Measurements from ENCODE around the gene EXOC3L2. TPM values are rescaled to one million over a fixed set of nuclear protein-coding genes. Genes with fewer than 3 reads are reported as not detected.
A peak's percentile ranks its signal among the peaks of the same experiment; 100 is the strongest.

Gene EXOC3L2
- total RNA-seq (2014; rRNA removed; shearing (Covaris generic)) = 2.2 and 5.4 TPM in 2 replicates

DNA sequence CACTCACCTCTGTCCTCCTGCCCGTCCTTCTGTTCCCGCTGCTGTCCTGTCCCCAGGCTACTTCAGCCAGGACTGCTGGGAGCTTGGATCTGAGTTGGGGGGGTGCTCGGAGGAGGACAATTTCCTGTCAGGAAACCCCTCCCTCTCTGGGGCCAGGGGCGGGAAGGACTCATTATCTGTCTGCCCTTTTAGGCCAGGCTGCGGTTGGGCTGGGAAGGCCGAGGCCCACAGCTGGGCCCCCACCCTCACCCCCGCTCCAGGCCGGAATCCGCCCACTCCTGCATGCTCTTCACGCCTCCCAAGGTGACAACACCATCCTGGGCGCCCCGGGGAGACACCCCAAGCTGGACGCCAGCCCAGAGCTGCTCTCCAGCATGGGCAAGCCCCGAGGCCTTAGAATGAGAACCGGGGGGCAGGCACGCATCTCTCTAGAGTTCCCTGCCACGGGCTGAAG, at the start of gene EXOC3L2:
EXOC3L2 (minus strand) TSS at position 74 of the 454 bp plus-strand sequence. CDS start 6,362 bp downstream, outside the sequence.
- peak; percentile 63 for DNase-seq
- Histone ChIP-seq H3K36me3 (replicated peaks; ENCODE audit: control insufficient read depth, insufficient read depth, low read length) (no peaks in the 10 kb centered on the region), H3K27me3 (ENCODE audit: control insufficient read depth, insufficient read depth, low read length) (peaks cover 6% of the 10 kb centered on the region), H3K4me3 (ENCODE audit: insufficient read depth, low read depth, low read length) (no peak within 1 kb of the TSS)

DNA sequence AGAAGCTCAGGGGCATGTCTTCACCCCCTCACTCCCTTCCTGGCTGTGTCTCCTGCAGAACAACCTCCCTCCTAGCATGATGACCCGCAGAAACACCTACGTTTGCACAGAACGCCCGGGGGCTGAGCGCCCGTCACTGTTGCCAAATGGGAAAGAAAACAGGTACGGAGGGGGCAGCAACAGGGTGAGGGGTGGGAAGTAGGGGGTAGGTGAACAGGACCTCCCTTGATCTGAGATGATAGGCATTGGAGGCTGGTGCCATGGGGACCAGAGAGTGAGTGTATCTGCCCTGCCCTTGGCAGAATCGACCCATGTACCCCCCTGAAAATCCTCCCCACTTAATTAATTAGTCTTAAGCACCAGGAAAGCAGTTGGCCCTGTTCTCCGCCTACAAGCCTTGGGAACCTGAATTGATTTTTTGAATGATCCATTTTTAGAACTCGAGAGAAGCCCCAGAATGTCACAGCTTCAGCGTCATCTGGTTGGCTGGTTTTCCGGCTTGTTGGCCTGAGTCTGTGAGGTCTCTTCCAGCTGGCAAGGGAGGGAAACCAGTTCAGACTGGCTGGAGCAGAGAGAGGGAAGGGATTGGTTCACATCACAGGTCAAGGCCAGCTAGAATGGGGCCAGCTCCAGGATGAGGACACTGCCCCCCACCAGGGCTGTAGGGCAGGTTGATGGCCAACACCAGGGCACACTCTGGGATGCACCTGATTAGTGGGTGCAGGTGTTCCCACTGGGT, 49.3 kb upstream of the EXOC3L2 start:
- Histone ChIP-seq H3K4me3 (ENCODE audit: insufficient read depth, low read depth, low read length) (no peak overlapping the region), H3K27me3 (ENCODE audit: control insufficient read depth, insufficient read depth, low read length) (no peaks in the 10 kb centered on the region), H3K36me3 (replicated peaks; ENCODE audit: control insufficient read depth, insufficient read depth, low read length) (peaks cover 5% of the 10 kb centered on the region)
- DNase-seq = no peak

DNA sequence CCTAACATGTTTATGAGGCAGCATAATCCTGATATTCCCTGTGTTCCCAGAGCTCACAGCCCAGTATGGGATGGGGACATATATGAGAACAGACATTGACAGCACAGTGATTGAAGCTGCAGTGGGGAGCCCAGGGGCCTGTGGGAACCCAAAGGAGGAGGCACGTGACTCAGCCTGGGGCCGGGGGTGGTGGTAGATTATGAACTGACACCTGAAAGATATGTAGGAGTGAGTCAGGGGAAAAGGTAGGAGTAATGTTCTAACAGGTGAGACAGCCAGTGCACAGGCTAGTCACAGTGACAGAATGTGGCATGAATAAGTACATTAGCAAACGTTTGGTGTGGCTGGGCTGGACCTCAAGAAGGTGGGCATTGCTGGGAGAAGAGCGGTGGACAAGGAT, 48.5 kb upstream of the EXOC3L2 start:
- peaks cover 3% of the 10 kb centered on the region for H3K36me3 ChIP-seq (replicated peaks; ENCODE audit: control insufficient read depth, insufficient read depth, low read length)
- no peak overlapping the region for H3K4me3 ChIP-seq (ENCODE audit: insufficient read depth, low read depth, low read length)
- H3K27me3 ChIP-seq (ENCODE audit: control insufficient read depth, insufficient read depth, low read length) = no peaks in the 10 kb centered on the region
- DNase-seq = no peak

DNA sequence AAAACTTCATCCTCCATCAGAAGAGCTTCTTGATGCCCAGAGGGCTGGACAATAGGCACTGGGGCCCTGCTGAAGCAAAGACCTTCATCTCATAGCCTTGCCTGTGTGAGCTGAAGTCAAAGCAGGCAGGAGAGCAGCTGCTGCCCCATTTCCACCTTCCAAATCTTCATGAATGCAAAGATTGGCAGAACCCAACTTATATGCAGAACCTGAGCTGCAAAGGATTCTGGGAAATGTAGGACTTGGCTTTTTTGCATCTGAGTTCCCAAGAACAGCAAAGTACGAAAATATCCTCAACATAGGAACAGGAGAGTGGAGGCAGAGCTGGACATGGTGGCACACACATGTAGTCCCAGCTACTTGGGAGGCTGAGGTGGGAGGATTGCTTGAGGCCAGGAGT, 46.6 kb upstream of the EXOC3L2 start:
- Histone ChIP-seq H3K4me3 (ENCODE audit: insufficient read depth, low read depth, low read length) (no peak overlapping the region), H3K27me3 (ENCODE audit: control insufficient read depth, insufficient read depth, low read length) (no peaks in the 10 kb centered on the region)

DNA sequence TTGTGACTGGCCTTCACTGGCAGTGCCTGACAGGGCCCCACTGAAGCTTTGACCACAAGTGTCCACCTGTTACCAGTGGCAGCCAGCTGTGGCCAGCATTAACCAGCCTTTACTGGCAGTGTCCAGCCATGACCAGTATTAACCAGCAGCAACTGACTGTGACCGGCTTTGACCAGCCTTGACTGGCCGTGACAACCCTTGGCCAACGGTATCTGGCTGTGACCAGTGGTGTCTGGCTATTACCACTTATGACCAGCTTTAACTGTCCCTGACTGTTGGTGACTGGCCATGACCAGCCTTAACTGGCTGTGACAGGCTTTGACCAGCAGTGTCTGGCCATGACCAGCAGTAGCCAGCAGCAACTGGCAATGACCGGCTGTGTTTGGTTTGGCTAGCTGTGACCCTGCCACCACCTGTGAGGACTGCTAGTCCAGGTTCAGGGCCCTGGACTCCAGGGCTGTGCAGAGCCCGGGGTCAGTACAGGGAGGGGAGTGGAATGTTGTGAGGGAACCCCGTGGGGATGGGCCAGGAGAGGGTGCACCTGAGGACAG, 45.2 kb upstream of the EXOC3L2 start:
- DNase-seq = no peak
- Histone ChIP-seq H3K4me3 (ENCODE audit: insufficient read depth, low read depth, low read length) (no peak overlapping the region), H3K27me3 (ENCODE audit: control insufficient read depth, insufficient read depth, low read length) (no peaks in the 10 kb centered on the region), H3K36me3 (replicated peaks; ENCODE audit: control insufficient read depth, insufficient read depth, low read length) (peaks cover 3% of the 10 kb centered on the region)

More for the DNA sequence above, 46.6 kb upstream of the EXOC3L2 start:
- no peak for DNase-seq
- H3K36me3 ChIP-seq (replicated peaks; ENCODE audit: control insufficient read depth, insufficient read depth, low read length) = peaks cover 3% of the 10 kb centered on the region

DNA sequence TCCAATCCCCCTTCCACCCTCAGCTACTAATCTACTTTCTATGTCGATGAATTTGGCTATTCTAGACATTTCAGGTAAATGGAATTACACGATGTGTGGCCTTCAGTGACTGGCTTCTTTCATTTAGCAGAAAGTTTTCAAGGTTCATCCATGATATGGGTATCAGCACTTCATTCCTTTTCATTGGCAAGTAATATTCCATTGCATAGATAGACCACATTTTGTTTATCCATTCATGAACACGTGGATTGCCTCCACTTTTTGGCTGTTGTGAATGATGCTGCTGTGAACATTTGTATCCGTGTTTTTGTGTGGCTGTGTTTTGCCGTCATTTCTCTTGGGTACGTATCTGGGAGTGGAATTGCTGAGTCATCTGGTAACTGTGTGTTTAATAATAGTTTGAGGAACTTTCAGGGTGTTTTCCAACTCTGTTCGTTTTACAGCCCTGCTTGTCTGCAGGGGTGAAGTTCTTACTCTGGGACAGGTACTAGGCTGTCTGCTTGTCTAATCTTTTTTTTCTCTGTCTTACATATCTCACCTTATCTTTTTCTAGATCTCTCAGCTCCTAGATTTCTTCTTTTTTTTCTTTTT, 38.3 kb upstream of the EXOC3L2 start:
- peaks cover 15% of the 10 kb centered on the region for H3K36me3 ChIP-seq (replicated peaks; ENCODE audit: control insufficient read depth, insufficient read depth, low read length)
- no peaks in the 10 kb centered on the region for H3K27me3 ChIP-seq (ENCODE audit: control insufficient read depth, insufficient read depth, low read length)
- no peak overlapping the region for H3K4me3 ChIP-seq (ENCODE audit: insufficient read depth, low read depth, low read length)
- DNase-seq = no peak

DNA sequence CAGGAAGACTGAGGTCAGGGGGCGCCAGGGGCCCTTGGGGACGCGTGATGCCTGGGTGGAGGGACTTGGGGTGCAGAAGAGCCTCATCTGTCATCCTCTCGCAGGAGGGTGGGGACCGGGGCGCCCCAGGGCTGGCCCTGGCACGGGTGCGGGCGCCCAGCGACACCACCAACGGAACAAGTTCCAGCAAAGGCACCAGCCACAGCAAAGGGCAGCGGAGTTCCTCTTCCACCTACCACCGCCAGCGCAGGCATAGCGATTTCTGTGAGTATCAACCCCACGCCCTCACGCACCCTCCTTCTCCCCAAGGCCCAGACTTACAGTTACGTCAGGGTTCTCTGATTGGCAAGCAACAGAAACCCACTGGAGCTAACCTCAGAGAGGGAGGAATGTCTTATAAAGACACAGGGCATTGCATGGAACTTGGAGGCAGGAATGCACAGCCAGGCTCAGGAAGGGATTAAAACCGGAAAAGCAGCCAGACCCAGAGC, 35.3 kb upstream of the EXOC3L2 start:
- peaks cover 20% of the 10 kb centered on the region for H3K36me3 ChIP-seq (replicated peaks; ENCODE audit: control insufficient read depth, insufficient read depth, low read length)
- H3K27me3 ChIP-seq (ENCODE audit: control insufficient read depth, insufficient read depth, low read length) = no peaks in the 10 kb centered on the region
- no peak overlapping the region for H3K4me3 ChIP-seq (ENCODE audit: insufficient read depth, low read depth, low read length)
- DNase-seq = no peak

DNA sequence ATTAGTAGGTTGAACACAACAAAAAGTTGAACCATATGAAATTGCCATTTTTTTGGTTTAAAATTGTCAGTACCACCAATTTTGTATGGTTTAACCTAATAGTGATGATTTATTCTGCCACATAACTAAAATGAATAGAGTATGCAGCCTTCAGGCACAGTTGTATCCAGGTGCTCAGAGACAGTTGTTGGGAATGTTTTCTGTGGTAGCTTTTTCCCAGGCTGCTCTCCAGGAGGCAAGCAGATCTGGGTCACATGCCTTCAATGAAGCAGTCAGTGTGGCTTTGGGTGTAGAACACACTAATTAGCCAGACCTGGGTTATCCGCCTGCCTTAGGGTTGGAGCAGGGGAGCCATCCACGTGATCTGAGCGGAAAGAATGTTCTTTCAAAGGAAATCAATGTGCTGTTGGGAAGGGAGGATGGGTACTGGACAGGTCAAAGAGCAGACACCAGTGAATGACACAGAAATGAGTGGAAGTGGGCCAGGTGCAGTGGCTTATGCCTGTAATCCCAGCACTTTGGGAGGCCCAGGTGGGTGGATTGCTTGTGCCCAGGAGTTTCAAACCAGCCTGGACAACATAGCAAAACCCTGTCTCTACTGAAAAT, 34.5 kb upstream of the EXOC3L2 start:
- Histone ChIP-seq H3K36me3 (replicated peaks; ENCODE audit: control insufficient read depth, insufficient read depth, low read length) (peaks cover 21% of the 10 kb centered on the region), H3K4me3 (ENCODE audit: insufficient read depth, low read depth, low read length) (no peak overlapping the region), H3K27me3 (ENCODE audit: control insufficient read depth, insufficient read depth, low read length) (no peaks in the 10 kb centered on the region)
- no peak for DNase-seq

DNA sequence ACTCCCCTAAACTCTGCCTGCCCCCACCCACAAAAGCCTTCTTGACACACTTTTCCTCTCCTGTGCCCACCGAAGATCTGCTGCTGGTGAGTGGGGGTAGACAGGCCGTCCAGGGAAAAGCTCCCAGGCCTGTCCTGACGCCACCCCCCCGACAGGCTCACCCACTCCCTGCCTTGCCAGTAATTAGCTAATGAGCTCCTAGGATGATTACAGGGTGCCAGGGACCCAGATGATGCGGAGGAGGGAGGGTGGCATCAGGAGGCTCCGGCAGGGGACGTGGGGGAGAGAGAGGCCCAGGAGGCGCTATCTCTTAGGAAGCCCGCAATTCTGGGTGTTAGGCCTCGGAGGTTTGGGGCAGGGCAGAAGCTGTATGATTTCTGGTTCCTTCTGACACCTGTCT, 32.9 kb upstream of the EXOC3L2 start:
- no peaks in the 10 kb centered on the region for H3K27me3 ChIP-seq (ENCODE audit: control insufficient read depth, insufficient read depth, low read length)
- no peak overlapping the region for H3K4me3 ChIP-seq (ENCODE audit: insufficient read depth, low read depth, low read length)
- DNase-seq = no peak
- H3K36me3 ChIP-seq (replicated peaks; ENCODE audit: control insufficient read depth, insufficient read depth, low read length) = peaks cover 19% of the 10 kb centered on the region

DNA sequence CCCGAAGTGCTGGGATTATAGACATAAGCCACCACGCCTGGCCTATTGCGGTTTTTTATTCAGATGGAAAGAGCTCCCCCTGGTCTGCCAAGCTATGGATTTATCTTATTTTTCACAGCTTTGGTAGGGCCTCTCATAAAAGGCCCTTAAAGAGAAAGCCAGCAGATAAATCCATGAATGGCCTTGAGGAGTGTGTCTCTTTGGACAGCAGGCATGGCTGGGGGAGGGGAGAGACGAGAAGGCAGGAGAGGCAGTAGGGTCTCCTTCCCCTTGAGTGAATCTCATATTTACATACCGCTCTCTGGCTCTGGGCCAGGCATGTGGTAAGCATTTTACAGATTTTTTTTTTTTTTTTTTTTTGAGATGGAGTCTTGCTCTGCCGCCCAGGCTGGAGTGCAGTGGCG, 31.1 kb upstream of the EXOC3L2 start:
- H3K36me3 ChIP-seq (replicated peaks; ENCODE audit: control insufficient read depth, insufficient read depth, low read length) = peaks cover 19% of the 10 kb centered on the region
- no peak overlapping the region for H3K4me3 ChIP-seq (ENCODE audit: insufficient read depth, low read depth, low read length)
- no peaks in the 10 kb centered on the region for H3K27me3 ChIP-seq (ENCODE audit: control insufficient read depth, insufficient read depth, low read length)
- no peak for DNase-seq

DNA sequence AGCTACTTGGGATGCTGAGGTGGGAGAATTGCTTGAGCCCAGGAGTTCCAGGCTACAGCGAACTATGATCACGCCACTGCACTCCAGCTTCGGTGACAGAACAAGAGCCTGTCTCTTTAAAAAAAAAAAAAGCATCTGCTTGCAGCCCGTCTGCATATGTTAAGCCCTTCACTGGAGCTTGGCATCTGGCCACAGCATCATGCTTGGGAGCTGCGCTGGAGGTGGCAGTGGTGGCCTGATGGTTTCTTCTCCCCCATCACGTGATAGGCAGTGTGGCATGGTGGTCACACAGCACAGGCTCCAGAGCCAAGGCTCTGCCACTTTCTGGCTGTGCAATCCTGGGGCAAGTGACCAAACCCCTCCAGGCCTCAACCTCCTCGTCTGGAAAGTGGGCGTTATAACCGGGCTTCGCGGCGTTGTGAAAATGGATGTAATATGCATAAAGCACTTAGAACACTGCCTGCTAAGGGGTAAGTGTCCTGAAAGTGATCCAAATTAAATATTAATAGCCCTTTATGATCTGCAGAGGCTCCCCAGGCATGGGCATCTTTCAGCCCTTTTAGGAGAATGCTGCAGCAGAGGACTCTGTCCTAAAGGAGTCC, 30.3 kb upstream of the EXOC3L2 start:
- H3K4me3 ChIP-seq (ENCODE audit: insufficient read depth, low read depth, low read length) = no peak overlapping the region
- DNase-seq = no peak
- peaks cover 17% of the 10 kb centered on the region for H3K36me3 ChIP-seq (replicated peaks; ENCODE audit: control insufficient read depth, insufficient read depth, low read length)
- H3K27me3 ChIP-seq (ENCODE audit: control insufficient read depth, insufficient read depth, low read length) = no peaks in the 10 kb centered on the region

DNA sequence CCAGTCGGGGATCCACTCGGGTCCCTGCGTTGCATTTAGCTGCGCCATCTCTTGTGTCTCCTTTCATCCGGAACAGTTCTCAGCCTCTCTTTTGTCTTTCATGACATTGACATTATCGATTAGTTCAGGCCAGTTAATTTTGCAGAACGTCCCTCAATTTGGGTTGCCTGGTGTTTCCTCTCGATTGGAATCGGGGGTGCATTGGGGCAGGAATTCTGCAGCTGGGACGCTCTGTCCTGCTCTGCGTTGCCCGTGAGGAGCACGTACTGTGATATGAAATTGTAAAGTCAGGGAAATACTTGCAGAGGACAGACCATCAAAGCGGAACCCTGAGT, 28.3 kb upstream of the EXOC3L2 start:
- peaks cover 10% of the 10 kb centered on the region for H3K36me3 ChIP-seq (replicated peaks; ENCODE audit: control insufficient read depth, insufficient read depth, low read length)
- no peak for DNase-seq
- H3K27me3 ChIP-seq (ENCODE audit: control insufficient read depth, insufficient read depth, low read length) = no peaks in the 10 kb centered on the region
- no peak overlapping the region for H3K4me3 ChIP-seq (ENCODE audit: insufficient read depth, low read depth, low read length)

DNA sequence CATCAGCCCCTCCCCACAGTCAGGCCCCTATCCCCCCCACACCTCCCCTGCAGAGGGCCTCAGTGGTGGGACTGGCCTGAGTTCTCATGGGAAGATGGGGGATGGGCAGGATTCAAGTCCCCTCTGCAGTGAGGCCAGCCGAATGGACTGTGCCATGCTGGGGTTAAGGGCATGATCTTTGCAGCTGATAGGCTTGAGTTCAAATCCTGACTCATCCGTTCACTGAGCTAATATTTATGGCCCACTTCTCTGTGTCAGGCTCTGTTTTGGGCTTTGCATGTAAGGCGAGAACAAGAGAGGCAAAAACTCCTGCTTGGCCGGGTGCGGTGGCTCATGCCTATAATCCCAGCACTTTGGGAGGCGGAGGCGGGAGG, 26.5 kb upstream of the EXOC3L2 start:
- no peaks in the 10 kb centered on the region for H3K27me3 ChIP-seq (ENCODE audit: control insufficient read depth, insufficient read depth, low read length)
- no peak overlapping the region for H3K4me3 ChIP-seq (ENCODE audit: insufficient read depth, low read depth, low read length)
- no peak for DNase-seq
- peaks cover 7% of the 10 kb centered on the region for H3K36me3 ChIP-seq (replicated peaks; ENCODE audit: control insufficient read depth, insufficient read depth, low read length)

DNA sequence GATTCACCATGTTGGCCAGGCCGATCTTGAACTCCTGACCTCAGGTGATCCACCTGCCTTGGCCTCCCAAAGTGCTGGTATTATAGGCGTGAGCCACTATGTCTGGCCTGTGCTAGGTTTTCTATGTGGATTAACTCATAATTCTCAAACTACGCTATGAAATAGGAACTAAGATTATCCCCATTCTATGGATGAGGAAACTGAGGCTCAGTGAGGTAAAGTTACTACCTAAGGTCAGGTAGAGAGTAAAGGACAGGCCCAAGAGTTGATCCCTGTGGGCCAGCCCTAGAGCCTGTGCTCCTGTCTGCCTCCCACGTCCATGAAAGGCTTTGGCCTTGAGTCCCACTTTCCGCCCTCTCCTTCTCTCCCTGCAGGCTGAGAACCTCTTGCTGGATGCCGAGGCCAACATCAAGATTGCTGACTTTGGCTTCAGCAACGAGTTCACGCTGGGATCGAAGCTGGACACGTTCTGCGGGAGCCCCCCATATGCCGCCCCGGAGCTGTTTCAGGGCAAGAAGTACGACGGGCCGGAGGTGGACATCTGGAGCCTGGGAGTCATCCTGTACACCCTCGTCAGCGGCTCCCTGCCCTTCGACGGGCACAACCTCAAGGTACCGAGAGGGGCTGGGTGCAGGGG, 26.0 kb upstream of the EXOC3L2 start:
- Histone ChIP-seq H3K27me3 (ENCODE audit: control insufficient read depth, insufficient read depth, low read length) (no peaks in the 10 kb centered on the region), H3K4me3 (ENCODE audit: insufficient read depth, low read depth, low read length) (no peak overlapping the region), H3K36me3 (replicated peaks; ENCODE audit: control insufficient read depth, insufficient read depth, low read length) (peaks cover 7% of the 10 kb centered on the region)
- no peak for DNase-seq

Data from H7 (cell line).